ENCODE results near the gene MAP1S. TPM values are rescaled to one million over a fixed set of nuclear protein-coding genes. Genes with fewer than 3 reads are reported as not detected.

MAP1S gene
- total RNA-seq, 1 donor from 2014 or later: 71.4 TPM

GRCh38 chr19:17687141-17687856 is 32.0 kb upstream of the MAP1S start:
- Histone ChIP-seq H3K4me3 (no peak overlapping the region), H3K9me3 (no peaks in the 10 kb centered on the region), H3K36me3 (no peaks in the 10 kb centered on the region), H3K27me3 (peaks cover 36% of the 10 kb centered on the region), H3K4me1 (peaks cover 15% of the 10 kb centered on the region), H3K27ac (no peak overlapping the region)
- ATAC-seq (no peak), DNase-seq (no peak)
- TF ChIP-seq, protein P1, sequence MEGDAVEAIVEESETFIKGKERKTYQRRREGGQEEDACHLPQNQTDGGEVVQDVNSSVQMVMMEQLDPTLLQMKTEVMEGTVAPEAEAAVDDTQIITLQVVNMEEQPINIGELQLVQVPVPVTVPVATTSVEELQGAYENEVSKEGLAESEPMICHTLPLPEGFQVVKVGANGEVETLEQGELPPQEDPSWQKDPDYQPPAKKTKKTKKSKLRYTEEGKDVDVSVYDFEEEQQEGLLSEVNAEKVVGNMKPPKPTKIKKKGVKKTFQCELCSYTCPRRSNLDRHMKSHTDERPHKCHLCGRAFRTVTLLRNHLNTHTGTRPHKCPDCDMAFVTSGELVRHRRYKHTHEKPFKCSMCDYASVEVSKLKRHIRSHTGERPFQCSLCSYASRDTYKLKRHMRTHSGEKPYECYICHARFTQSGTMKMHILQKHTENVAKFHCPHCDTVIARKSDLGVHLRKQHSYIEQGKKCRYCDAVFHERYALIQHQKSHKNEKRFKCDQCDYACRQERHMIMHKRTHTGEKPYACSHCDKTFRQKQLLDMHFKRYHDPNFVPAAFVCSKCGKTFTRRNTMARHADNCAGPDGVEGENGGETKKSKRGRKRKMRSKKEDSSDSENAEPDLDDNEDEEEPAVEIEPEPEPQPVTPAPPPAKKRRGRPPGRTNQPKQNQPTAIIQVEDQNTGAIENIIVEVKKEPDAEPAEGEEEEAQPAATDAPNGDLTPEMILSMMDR (IDR thresholded peaks at IDR 0.05): no peak
- intact Hi-C loops (cut with DNase I): no loop called here

GRCh38 chr19:17687857-17688784 is 31.2 kb upstream of the MAP1S start, which contains the start of gene UNC13A:
TSS of gene UNC13A (minus strand) at chr19:17688354. CDS start at chr19:17688199, 155 bp downstream.
- DNase-seq (peak; percentile 69), ATAC-seq (peak; percentile 77)
- Histone ChIP-seq H3K4me1 (peaks cover 15% of the 10 kb centered on the region), H3K4me3 (no peak within 1 kb of the TSS), H3K27me3 (peaks cover 36% of the 10 kb centered on the region), H3K9me3 (no peaks in the 10 kb centered on the region), H3K27ac (no peak within 1 kb of the TSS), H3K36me3 (no peaks in the 10 kb centered on the region)
- TF ChIP-seq, protein P1 (IDR thresholded peaks at IDR 0.05): no peak
- intact Hi-C loops (cut with DNase I): no loop called here

GRCh38 chr19:17688853-17689595 is 30.3 kb upstream of the MAP1S start:
- DNase-seq (no peak), ATAC-seq (no peak)
- intact Hi-C loops (cut with DNase I): no loop called here

GRCh38 chr19:17692566-17692965 is 26.7 kb upstream of the MAP1S start:
- TF ChIP-seq, protein P1 (IDR thresholded peaks at IDR 0.05): no peak
- Histone ChIP-seq H3K27me3 (peaks cover 42% of the 10 kb centered on the region), H3K27ac (no peak overlapping the region), H3K9me3 (no peaks in the 10 kb centered on the region), H3K4me3 (no peak overlapping the region), H3K36me3 (no peaks in the 10 kb centered on the region), H3K4me1 (peaks cover 5% of the 10 kb centered on the region)
- no peak for ATAC-seq
- intact Hi-C loops (cut with DNase I): no loop called here
- DNase-seq: no peak

More at GRCh38 chr19:17688853-17689595, 30.3 kb upstream of the MAP1S start:
- no peak overlapping the region for H3K27ac ChIP-seq
- no peak overlapping the region for H3K4me3 ChIP-seq
- H3K9me3 ChIP-seq: no peaks in the 10 kb centered on the region
- peaks cover 43% of the 10 kb centered on the region for H3K27me3 ChIP-seq
- TF ChIP-seq, protein P1 (IDR thresholded peaks at IDR 0.05): no peak
- peaks cover 15% of the 10 kb centered on the region for H3K4me1 ChIP-seq
- H3K36me3 ChIP-seq: no peaks in the 10 kb centered on the region

DNA sequence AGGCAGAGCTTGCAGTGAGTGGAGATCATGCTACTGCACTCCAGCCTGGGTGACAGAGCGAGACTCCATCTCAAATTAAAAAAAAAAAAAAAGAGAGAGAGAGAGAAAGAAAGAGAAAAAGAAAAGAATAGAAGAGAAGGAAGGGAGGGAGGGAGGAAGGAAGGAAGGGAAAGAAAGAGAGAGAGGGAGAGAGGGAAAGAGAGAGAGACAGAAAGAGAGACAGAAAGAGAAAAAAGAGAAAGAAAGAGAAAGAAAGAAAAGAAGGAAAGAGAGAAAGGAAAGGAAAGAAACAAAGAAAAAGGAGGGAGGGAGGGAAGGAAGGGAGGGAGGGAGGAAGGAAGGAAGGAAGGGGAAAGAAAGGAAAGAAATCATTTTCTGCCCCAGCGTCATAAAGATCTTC is 24.1 kb upstream of the MAP1S start:
- DNase-seq (no peak), ATAC-seq (no peak)
- Histone ChIP-seq H3K4me1 (no peaks in the 10 kb centered on the region), H3K4me3 (no peak overlapping the region), H3K27ac (no peak overlapping the region), H3K27me3 (peaks cover 25% of the 10 kb centered on the region), H3K36me3 (no peaks in the 10 kb centered on the region), H3K9me3 (no peaks in the 10 kb centered on the region)
- intact Hi-C loops (cut with DNase I): no loop called here
- TF ChIP-seq, protein P1 (IDR thresholded peaks at IDR 0.05): no peak
